ENCODE measurements around the gene MSRB2. TPM values are rescaled to one million over a fixed set of nuclear protein-coding genes. Genes with fewer than 3 reads are reported as not detected.

Gene MSRB2
- total and polyA plus RNA-seq, 2 experiments from 2014 or later: 9.5 to 34.6 TPM

- peaks cover 17% of the 10 kb centered on the region; the same call in 2 of the 3 replicates for H3K9me3 Mint-ChIP-seq
- H4K20me1 ChIP-seq (replicated peaks; ENCODE audit: insufficient read depth): no peaks in the 10 kb centered on the region
- no peak overlapping the region for H2AFZ ChIP-seq
- peaks cover 8% of the 10 kb centered on the region for H3K27me3 Mint-ChIP-seq (ENCODE audit: insufficient read depth, low read depth, poor library complexity)
- H3K4me3 ChIP-seq: no peak overlapping the region
- DNase-seq (ENCODE audit: low spot score): no peak
- H3K4me1 ChIP-seq (ENCODE audit: insufficient read depth): peaks cover 35% of the 10 kb centered on the region
- peaks cover 12% of the 10 kb centered on the region; the same call in 2 of the 3 replicates for H3K36me3 Mint-ChIP-seq (ENCODE audit: low read depth)
- no peak overlapping the region for H3K4me3 Mint-ChIP-seq
- no peak for TF ChIP-seq JUNB (IDR thresholded peaks at IDR 0.05; ENCODE audit: unreplicated experiment)
- TF ChIP-seq, protein P1, sequence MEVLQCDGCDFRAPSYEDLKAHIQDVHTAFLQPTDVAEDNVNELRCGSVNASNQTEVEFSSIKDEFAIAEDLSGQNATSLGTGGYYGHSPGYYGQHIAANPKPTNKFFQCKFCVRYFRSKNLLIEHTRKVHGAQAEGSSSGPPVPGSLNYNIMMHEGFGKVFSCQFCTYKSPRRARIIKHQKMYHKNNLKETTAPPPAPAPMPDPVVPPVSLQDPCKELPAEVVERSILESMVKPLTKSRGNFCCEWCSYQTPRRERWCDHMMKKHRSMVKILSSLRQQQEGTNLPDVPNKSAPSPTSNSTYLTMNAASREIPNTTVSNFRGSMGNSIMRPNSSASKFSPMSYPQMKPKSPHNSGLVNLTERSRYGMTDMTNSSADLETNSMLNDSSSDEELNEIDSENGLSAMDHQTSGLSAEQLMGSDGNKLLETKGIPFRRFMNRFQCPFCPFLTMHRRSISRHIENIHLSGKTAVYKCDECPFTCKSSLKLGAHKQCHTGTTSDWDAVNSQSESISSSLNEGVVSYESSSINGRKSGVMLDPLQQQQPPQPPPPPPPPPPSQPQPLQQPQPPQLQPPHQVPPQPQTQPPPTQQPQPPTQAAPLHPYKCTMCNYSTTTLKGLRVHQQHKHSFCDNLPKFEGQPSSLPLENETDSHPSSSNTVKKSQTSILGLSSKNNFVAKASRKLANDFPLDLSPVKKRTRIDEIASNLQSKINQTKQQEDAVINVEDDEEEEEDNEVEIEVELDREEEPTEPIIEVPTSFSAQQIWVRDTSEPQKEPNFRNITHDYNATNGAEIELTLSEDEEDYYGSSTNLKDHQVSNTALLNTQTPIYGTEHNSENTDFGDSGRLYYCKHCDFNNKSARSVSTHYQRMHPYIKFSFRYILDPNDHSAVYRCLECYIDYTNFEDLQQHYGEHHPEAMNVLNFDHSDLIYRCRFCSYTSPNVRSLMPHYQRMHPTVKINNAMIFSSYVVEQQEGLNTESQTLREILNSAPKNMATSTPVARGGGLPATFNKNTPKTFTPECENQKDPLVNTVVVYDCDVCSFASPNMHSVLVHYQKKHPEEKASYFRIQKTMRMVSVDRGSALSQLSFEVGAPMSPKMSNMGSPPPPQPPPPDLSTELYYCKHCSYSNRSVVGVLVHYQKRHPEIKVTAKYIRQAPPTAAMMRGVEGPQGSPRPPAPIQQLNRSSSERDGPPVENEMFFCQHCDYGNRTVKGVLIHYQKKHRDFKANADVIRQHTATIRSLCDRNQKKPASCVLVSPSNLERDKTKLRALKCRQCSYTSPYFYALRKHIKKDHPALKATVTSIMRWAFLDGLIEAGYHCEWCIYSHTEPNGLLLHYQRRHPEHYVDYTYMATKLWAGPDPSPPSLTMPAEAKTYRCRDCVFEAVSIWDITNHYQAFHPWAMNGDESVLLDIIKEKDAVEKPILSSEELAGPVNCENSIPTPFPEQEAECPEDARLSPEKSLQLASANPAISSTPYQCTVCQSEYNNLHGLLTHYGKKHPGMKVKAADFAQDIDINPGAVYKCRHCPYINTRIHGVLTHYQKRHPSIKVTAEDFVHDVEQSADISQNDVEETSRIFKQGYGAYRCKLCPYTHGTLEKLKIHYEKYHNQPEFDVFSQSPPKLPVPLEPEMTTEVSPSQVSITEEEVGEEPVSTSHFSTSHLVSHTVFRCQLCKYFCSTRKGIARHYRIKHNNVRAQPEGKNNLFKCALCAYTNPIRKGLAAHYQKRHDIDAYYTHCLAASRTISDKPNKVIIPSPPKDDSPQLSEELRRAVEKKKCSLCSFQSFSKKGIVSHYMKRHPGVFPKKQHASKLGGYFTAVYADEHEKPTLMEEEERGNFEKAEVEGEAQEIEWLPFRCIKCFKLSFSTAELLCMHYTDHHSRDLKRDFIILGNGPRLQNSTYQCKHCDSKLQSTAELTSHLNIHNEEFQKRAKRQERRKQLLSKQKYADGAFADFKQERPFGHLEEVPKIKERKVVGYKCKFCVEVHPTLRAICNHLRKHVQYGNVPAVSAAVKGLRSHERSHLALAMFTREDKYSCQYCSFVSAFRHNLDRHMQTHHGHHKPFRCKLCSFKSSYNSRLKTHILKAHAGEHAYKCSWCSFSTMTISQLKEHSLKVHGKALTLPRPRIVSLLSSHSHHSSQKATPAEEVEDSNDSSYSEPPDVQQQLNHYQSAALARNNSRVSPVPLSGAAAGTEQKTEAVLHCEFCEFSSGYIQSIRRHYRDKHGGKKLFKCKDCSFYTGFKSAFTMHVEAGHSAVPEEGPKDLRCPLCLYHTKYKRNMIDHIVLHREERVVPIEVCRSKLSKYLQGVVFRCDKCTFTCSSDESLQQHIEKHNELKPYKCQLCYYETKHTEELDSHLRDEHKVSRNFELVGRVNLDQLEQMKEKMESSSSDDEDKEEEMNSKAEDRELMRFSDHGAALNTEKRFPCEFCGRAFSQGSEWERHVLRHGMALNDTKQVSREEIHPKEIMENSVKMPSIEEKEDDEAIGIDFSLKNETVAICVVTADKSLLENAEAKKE (CRISPR knock-in tag; IDR thresholded peaks at IDR 0.05): no peak
- TF ChIP-seq, protein P2, sequence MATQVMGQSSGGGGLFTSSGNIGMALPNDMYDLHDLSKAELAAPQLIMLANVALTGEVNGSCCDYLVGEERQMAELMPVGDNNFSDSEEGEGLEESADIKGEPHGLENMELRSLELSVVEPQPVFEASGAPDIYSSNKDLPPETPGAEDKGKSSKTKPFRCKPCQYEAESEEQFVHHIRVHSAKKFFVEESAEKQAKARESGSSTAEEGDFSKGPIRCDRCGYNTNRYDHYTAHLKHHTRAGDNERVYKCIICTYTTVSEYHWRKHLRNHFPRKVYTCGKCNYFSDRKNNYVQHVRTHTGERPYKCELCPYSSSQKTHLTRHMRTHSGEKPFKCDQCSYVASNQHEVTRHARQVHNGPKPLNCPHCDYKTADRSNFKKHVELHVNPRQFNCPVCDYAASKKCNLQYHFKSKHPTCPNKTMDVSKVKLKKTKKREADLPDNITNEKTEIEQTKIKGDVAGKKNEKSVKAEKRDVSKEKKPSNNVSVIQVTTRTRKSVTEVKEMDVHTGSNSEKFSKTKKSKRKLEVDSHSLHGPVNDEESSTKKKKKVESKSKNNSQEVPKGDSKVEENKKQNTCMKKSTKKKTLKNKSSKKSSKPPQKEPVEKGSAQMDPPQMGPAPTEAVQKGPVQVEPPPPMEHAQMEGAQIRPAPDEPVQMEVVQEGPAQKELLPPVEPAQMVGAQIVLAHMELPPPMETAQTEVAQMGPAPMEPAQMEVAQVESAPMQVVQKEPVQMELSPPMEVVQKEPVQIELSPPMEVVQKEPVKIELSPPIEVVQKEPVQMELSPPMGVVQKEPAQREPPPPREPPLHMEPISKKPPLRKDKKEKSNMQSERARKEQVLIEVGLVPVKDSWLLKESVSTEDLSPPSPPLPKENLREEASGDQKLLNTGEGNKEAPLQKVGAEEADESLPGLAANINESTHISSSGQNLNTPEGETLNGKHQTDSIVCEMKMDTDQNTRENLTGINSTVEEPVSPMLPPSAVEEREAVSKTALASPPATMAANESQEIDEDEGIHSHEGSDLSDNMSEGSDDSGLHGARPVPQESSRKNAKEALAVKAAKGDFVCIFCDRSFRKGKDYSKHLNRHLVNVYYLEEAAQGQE (IDR thresholded peaks at IDR 0.05; ENCODE audit: unreplicated experiment): no peak
- TF ChIP-seq ZNF331 (CRISPR knock-in tag; IDR thresholded peaks at IDR 0.05; ENCODE audit: low read depth): no peak
- TF ChIP-seq NANOG (IDR thresholded peaks at IDR 0.05; ENCODE audit: borderline replicate concordance): no peak
- TF ChIP-seq, protein P3, sequence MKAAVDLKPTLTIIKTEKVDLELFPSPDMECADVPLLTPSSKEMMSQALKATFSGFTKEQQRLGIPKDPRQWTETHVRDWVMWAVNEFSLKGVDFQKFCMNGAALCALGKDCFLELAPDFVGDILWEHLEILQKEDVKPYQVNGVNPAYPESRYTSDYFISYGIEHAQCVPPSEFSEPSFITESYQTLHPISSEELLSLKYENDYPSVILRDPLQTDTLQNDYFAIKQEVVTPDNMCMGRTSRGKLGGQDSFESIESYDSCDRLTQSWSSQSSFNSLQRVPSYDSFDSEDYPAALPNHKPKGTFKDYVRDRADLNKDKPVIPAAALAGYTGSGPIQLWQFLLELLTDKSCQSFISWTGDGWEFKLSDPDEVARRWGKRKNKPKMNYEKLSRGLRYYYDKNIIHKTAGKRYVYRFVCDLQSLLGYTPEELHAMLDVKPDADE (IDR thresholded peaks at IDR 0.05): no peak
- no peak for TF ChIP-seq CREB1 (CRISPR knock-in tag; IDR thresholded peaks at IDR 0.05; ENCODE audit: low read depth)
- TF ChIP-seq POLR2AphosphoS5 (IDR thresholded peaks at IDR 0.05; ENCODE audit: low read depth): no peak
- no peak for TF ChIP-seq EZH2phosphoT487 (IDR thresholded peaks at IDR 0.05; ENCODE audit: unreplicated experiment)
- no peak for TF ChIP-seq EZH2 (IDR thresholded peaks at IDR 0.05; ENCODE audit: low read depth, unreplicated experiment)
- TF ChIP-seq ZNF114 (CRISPR knock-in tag; IDR thresholded peaks at IDR 0.05): no peak
- TF ChIP-seq, protein P4, sequence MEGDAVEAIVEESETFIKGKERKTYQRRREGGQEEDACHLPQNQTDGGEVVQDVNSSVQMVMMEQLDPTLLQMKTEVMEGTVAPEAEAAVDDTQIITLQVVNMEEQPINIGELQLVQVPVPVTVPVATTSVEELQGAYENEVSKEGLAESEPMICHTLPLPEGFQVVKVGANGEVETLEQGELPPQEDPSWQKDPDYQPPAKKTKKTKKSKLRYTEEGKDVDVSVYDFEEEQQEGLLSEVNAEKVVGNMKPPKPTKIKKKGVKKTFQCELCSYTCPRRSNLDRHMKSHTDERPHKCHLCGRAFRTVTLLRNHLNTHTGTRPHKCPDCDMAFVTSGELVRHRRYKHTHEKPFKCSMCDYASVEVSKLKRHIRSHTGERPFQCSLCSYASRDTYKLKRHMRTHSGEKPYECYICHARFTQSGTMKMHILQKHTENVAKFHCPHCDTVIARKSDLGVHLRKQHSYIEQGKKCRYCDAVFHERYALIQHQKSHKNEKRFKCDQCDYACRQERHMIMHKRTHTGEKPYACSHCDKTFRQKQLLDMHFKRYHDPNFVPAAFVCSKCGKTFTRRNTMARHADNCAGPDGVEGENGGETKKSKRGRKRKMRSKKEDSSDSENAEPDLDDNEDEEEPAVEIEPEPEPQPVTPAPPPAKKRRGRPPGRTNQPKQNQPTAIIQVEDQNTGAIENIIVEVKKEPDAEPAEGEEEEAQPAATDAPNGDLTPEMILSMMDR (conservative IDR thresholded peaks at IDR 0.05; ENCODE audit: low read depth in 2 of 2): no peak
- TF ChIP-seq STAT1 (IDR thresholded peaks at IDR 0.05; ENCODE audit: unreplicated experiment): no peak
- H3K27ac Mint-ChIP-seq: no peak overlapping the region
- H3K9me2 ChIP-seq (ENCODE audit: insufficient read depth): no peaks in the 10 kb centered on the region
- ATAC-seq: no peak
- H3K36me3 ChIP-seq (ENCODE audit: insufficient read depth): no peaks in the 10 kb centered on the region
- no peaks in the 10 kb centered on the region for H3K27me3 ChIP-seq (ENCODE audit: insufficient read depth)
- H3K79me2 ChIP-seq (replicated peaks; ENCODE audit: insufficient read depth): no peaks in the 10 kb centered on the region; the same call in 1 of the 2 replicates
- no peak overlapping the region for H3K27ac ChIP-seq (ENCODE audit: low read depth)
- no peak overlapping the region for H3K4me2 ChIP-seq
- peaks cover 32% of the 10 kb centered on the region for H3K4me1 Mint-ChIP-seq
- 0 out of 2 replicates have a peak, but pooled peaks cover 6% of the 10 kb centered on the region for H3F3A ChIP-seq (replicated peaks; ENCODE audit: low read depth)
Observed at GRCh38 chr10:23099079-23099478, 3.7 kb downstream of the MSRB2 start.
